Neuronal stem cell (in vitro differentiated cells): Measurements from ENCODE around the gene CC2D1A. TPM values are rescaled to one million over a fixed set of nuclear protein-coding genes. Genes with fewer than 3 reads are reported as not detected.

Source experiments
- DNase-seq: peaks from one replicate; pipeline ENCODE4 v3.0.0-alpha.2; 2013; ENCODE audit warnings: low spot score
- H2AFZ ChIP-seq: one replicate; pipeline ENCODE4 v1.6.1; 2013; ENCODE audit warnings: mild to moderate bottlenecking, low read length, inconsistent platforms
- H2AK5ac ChIP-seq: 2 replicates; pipeline ENCODE4 v1.6.1; 2013; ENCODE audit warnings: low read depth, mild to moderate bottlenecking, inconsistent platforms, low read length, moderate library complexity, mixed read lengths
- H2BK120ac ChIP-seq: 2 replicates; pipeline ENCODE4 v1.6.1; 2013; ENCODE audit warnings: low read depth, mild to moderate bottlenecking, inconsistent platforms, low read length, moderate library complexity, mixed read lengths
- H2BK12ac ChIP-seq: one replicate; pipeline ENCODE4 v1.6.1; 2013; ENCODE audit warnings: low read length, inconsistent platforms
- H2BK15ac ChIP-seq: 2 replicates; pipeline ENCODE4 v1.6.1; 2013; ENCODE audit warnings: mild to moderate bottlenecking, low read length, inconsistent platforms, mixed read lengths
- H2BK5ac ChIP-seq: one replicate; pipeline ENCODE4 v1.6.1; 2013; ENCODE audit warnings: inconsistent platforms, mild to moderate bottlenecking, low read length, moderate library complexity
- H3K14ac ChIP-seq: one replicate; pipeline ENCODE4 v1.6.1; 2013; ENCODE audit warnings: low read length, inconsistent platforms
- H3K18ac ChIP-seq: 2 replicates; pipeline ENCODE4 v1.6.1; 2013; ENCODE audit warnings: low read length, inconsistent platforms
- H3K23ac ChIP-seq: 2 replicates; pipeline ENCODE4 v1.6.1; 2013; ENCODE audit warnings: low read depth, mild to moderate bottlenecking, mixed read lengths, low read length, inconsistent platforms; ENCODE audit not compliant: poor library complexity
- H3K27ac ChIP-seq: replicated peaks from 3 replicates; pipeline ENCODE4 v1.5.1; 2013; ENCODE audit warnings: low read length, inconsistent platforms
- H3K27me3 ChIP-seq, 3 experiments: 2 replicates each; pipeline ENCODE4 v1.6.1; 2013; ENCODE audit warnings: low read length in 3 of 3, mild to moderate bottlenecking in 2 of 3, inconsistent platforms in 1 of 3, low read depth in 1 of 3, mixed read lengths in 1 of 3, moderate library complexity in 1 of 3; ENCODE audit not compliant: control insufficient read depth in 3 of 3, insufficient read depth in 3 of 3
- H3K36me3 ChIP-seq, 2 donors: replicated peaks in 1 of 2; 2 replicates each; pipeline ENCODE4 v1.6.1; 2013; ENCODE audit warnings: low read length in 2 of 2; ENCODE audit not compliant: control insufficient read depth in 2 of 2, insufficient read depth in 2 of 2
- H3K4ac ChIP-seq: 2 replicates; pipeline ENCODE4 v1.6.1; 2013; ENCODE audit warnings: inconsistent platforms, mild to moderate bottlenecking, low read length, moderate library complexity
- H3K4me1 ChIP-seq, 2 donors: 1 replicate in 1 of 2; 2 replicates in 1 of 2; pipeline ENCODE4 v1.6.1; 2013; ENCODE audit warnings: low read length in 2 of 2, low read depth in 1 of 2; ENCODE audit not compliant: control insufficient read depth in 2 of 2, insufficient read depth in 1 of 2
- H3K4me2 ChIP-seq: one replicate; pipeline ENCODE4 v1.6.1; 2013; ENCODE audit warnings: mild to moderate bottlenecking, low read length, inconsistent platforms; ENCODE audit not compliant: insufficient read depth, poor library complexity, severe bottlenecking
- H3K4me3 ChIP-seq, 2 donors: 2 replicates each; pipeline ENCODE4 v1.5.1; 2013; ENCODE audit warnings: low read length in 2 of 2, mild to moderate bottlenecking in 2 of 2, inconsistent platforms in 1 of 2, moderate library complexity in 1 of 2
- H3K79me1 ChIP-seq: one replicate; pipeline ENCODE4 v1.6.1; 2013; ENCODE audit warnings: low read depth, mild to moderate bottlenecking, inconsistent platforms, low read length, moderate library complexity
- H3K9ac ChIP-seq: one replicate; pipeline ENCODE4 v1.6.1; 2013; ENCODE audit warnings: mild to moderate bottlenecking, low read depth, low read length, inconsistent platforms; ENCODE audit not compliant: poor library complexity
- H3K9me3 ChIP-seq, 2 donors: replicated peaks in 1 of 2; 2 replicates each; pipeline versions ENCODE3 to v1.6.1; 2013; ENCODE audit warnings: low read length in 2 of 2, mild to moderate bottlenecking in 2 of 2, inconsistent platforms in 1 of 2, low read depth in 1 of 2, mixed read lengths in 1 of 2, moderate library complexity in 1 of 2; ENCODE audit not compliant: control insufficient read depth in 2 of 2, insufficient read depth in 1 of 2
- H4K8ac ChIP-seq: one replicate; pipeline ENCODE4 v1.6.1; 2013; ENCODE audit warnings: low read depth, mild to moderate bottlenecking, inconsistent platforms, low read length, moderate library complexity
- H4K91ac ChIP-seq: one replicate; pipeline ENCODE4 v1.6.1; 2013; ENCODE audit warnings: low read length, low read depth, mild to moderate bottlenecking, inconsistent platforms; ENCODE audit not compliant: poor library complexity
- WGBS, 2 donors: extraction: QIAGEN DNeasy Blood & Tissue Kit; methylation state at CpG; one replicate each; pipeline ENCODE4 v1.1.7; 2013; ENCODE audit warnings: missing lambda C conversion rate in 2 of 2, mixed read lengths in 1 of 2; ENCODE audit not compliant: insufficient read length in 2 of 2, insufficient replicate concordance in 1 of 2; ENCODE audit errors: extremely low coverage in 2 of 2; 5-methylcytosine and 5-hydroxymethylcytosine counted together
- polyA plus RNA-seq, 2 experiments: library from polyadenylated mRNA; stranded (reverse); fragments of 200-250 nt; gene quantifications; one replicate each; pipeline ENCODE4 v1.2.3, GENCODE V29; 2013

Gene CC2D1A
- polyA plus RNA-seq (2013, experiment 1 of 2): 19.7 TPM
- 18.7 TPM for polyA plus RNA-seq (2013, experiment 2 of 2)

GRCh38 chr19:13905634-13906520 lies at the start of gene CC2D1A, which contains the start of gene BRME1:
Gene CC2D1A, plus strand, starts transcription at chr19:13906201. Its CDS starts 241 bp downstream, at chr19:13906442.
Gene BRME1, minus strand, starts transcription at chr19:13906117. Its CDS starts 1,225 bp downstream, at chr19:13904892.
- peak; percentile 71 for DNase-seq
- peak within 1 kb of the TSS; percentile 93 for H2BK15ac ChIP-seq
- no peaks in the 10 kb centered on the region for H3K27me3 ChIP-seq
- H3K36me3 ChIP-seq: peaks cover 6 to 13% of the 10 kb centered on the region in 2 donors
- peak within 1 kb of the TSS; percentile 98 for H2AFZ ChIP-seq
- peak within 1 kb of the TSS; percentile 78 for H3K4me2 ChIP-seq
- peak within 1 kb of the TSS; percentile 19 for H4K8ac ChIP-seq
- H2AK5ac ChIP-seq: peak within 1 kb of the TSS; percentile 71
- H3K23ac ChIP-seq: peak within 1 kb of the TSS; percentile 75
- no peaks in the 10 kb centered on the region for H3K79me1 ChIP-seq
- no peak within 1 kb of the TSS for H2BK120ac ChIP-seq
- no peak within 1 kb of the TSS for H4K91ac ChIP-seq
- no peak within 1 kb of the TSS for H2BK12ac ChIP-seq
- peak within 1 kb of the TSS; percentile 75 for H2BK5ac ChIP-seq
- no peak within 1 kb of the TSS for H3K27ac ChIP-seq
- no CpG with 5 or more reads among the region's 86 CpGs for WGBS, 2 donors
- H3K14ac ChIP-seq: peak within 1 kb of the TSS; percentile 90
- H3K4me1 ChIP-seq: peaks cover 5% of the 10 kb centered on the region in 2 donors
- H3K9me3 ChIP-seq: peaks cover 0 to 2% of the 10 kb centered on the region in 2 donors
- H3K18ac ChIP-seq: peak within 1 kb of the TSS; percentile 97
- H3K4ac ChIP-seq: no peak within 1 kb of the TSS
- H3K4me3 ChIP-seq: peak within 1 kb of the TSS; percentile 96
- H3K9ac ChIP-seq: peak within 1 kb of the TSS; percentile 93

GRCh38 chr19:13856497-13856896 lies 49.5 kb upstream of the CC2D1A start:
- H3K9me3 ChIP-seq: no peaks in the 10 kb centered on the region
- H3K9ac ChIP-seq: no peak overlapping the region
- no peak overlapping the region for H4K91ac ChIP-seq
- WGBS, 2 donors: no CpG with 5 or more reads among the region's 2 CpGs
- H3K4me3 ChIP-seq: no peak overlapping the region
- no peaks in the 10 kb centered on the region for H3K36me3 ChIP-seq
- H3K4ac ChIP-seq: no peak overlapping the region
- H3K4me2 ChIP-seq: no peak overlapping the region
- no peak overlapping the region for H2BK120ac ChIP-seq
- no peak overlapping the region for H2AK5ac ChIP-seq
- no peak for DNase-seq
- H3K4me1 ChIP-seq: peaks cover 2 to 4% of the 10 kb centered on the region in 2 donors
- no peak overlapping the region for H2BK15ac ChIP-seq
- H4K8ac ChIP-seq: no peak overlapping the region
- H3K23ac ChIP-seq: no peak overlapping the region
- no peak overlapping the region for H3K14ac ChIP-seq
- H3K27ac ChIP-seq: no peak overlapping the region
- H2BK12ac ChIP-seq: no peak overlapping the region
- H3K27me3 ChIP-seq: no peaks in the 10 kb centered on the region
- H2AFZ ChIP-seq: no peak overlapping the region
- H2BK5ac ChIP-seq: no peak overlapping the region
- H3K18ac ChIP-seq: no peak overlapping the region
- H3K79me1 ChIP-seq: no peaks in the 10 kb centered on the region

- Histone ChIP-seq H3K27me3 (peaks cover 0 to 16% (median 9%) of the 10 kb centered on the region in 3 experiments), H3K4me2 (no peak overlapping the region), H4K8ac (no peak overlapping the region), H3K79me1 (no peaks in the 10 kb centered on the region), H3K4ac (no peak overlapping the region), H3K27ac (no peak overlapping the region), H3K36me3 (no peaks in the 10 kb centered on the region), H2BK15ac (no peak overlapping the region), H3K4me3 (no peak overlapping the region), H2AK5ac (no peak overlapping the region), H2BK12ac (no peak overlapping the region), H3K14ac (no peak overlapping the region), H3K9ac (no peak overlapping the region), H3K18ac (no peak overlapping the region), H2BK120ac (no peak overlapping the region), H4K91ac (no peak overlapping the region), H2BK5ac (no peak overlapping the region), H3K4me1 (peaks cover 8 to 10% of the 10 kb centered on the region in 2 donors), H2AFZ (no peak overlapping the region), H3K9me3 (no peaks in the 10 kb centered on the region), H3K23ac (no peak overlapping the region)
- no CpG with 5 or more reads among the region's 3 CpGs for WGBS, 2 donors
- DNase-seq: no peak
Measured at GRCh38 chr19:13859361-13859880, 46.6 kb upstream of the CC2D1A start.
